SW 1271 (cell line): Measurements from ENCODE around the gene NT5DC1.

Source experiments
- DNase-seq, 2 experiments: peaks; one replicate each; lab custom pipeline; 2025; lab: John Stamatoyannopoulos, UW

The NT5DC1 gene

DNA sequence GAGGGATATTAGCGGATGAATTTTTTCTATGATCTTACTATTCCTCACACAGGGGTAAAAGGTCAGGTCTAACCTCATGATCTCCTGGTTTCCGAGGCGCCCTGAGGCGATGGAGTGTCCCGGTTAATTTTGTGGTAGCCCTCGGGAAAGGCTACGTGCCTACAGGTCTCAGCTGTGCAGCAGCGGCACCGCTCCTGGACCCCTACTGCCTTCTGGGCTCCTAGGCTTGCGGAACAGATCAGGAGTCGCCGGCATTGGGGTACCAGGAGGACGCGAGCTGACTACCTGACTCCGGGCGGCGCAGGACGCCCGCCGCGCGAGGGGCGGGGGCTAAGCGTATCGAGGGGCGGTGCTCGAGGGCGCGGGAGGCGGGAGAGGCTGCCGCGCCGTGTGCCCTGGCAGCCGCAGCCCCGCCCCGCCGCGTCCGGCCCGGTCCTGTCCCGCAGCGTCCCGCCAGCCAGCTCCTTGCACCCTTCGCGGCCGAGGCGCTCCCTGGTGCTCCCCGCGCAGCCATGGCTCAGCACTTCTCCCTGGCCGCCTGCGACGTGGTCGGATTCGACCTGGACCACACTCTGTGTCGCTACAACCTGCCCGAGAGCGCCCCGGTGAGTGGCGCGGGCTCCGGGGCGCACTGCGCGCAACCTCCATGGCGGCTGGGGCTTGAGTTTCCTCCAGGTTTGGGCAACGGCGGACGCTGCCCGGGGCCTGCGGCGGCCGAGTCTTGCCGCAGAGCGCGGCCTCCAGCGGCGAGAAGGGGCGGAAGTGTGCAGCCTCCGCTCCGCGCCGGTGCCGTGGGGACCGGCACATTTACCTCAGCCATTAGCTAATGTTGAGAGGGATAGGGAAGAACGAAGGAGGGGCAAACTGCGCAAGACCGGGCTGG is at the start of gene NT5DC1:
TSS of gene NT5DC1 (plus strand) at position 435 of the 883 bp plus-strand sequence. CDS start at position 513, 78 bp downstream.
- peak; percentile 61 to 83 for DNase-seq

DNA sequence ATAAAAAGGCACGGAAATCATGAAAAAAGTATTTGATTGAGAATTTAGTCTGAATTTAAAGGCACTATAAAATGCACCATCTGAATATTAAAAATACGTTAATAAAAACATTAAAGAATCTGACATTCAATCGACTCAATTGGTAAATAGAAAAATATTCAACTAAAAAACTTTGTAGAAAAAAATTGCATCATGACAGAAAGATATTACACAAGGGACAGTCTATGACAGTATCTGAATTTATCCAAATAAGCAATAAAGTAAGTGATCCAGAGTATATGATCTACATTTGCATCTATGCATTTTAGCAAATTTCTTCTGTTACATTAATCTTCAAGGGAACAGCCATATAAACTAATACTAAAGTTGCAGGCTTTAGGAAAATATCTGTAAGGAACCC is 49.4 kb upstream of the NT5DC1 start:
- no peak for DNase-seq

DNA sequence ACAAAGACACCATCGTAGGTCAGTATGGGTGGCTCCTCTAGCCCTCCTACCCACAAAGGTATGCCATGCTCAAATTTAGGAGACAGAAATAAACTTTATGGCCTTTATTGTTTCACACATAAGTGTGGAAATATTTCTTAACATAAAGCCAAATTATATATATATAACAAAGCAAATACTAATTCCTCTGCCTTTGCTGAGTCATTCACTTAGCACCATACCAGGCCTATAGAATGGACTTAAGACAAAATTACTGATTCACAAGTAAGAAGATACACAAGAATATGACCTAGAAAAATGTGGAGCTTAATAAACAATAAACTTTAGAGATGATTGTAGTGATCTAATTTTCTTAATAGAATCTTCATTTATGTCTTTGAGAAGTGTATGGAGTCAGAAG is 45.1 kb upstream of the NT5DC1 start:
- no peak for DNase-seq

DNA sequence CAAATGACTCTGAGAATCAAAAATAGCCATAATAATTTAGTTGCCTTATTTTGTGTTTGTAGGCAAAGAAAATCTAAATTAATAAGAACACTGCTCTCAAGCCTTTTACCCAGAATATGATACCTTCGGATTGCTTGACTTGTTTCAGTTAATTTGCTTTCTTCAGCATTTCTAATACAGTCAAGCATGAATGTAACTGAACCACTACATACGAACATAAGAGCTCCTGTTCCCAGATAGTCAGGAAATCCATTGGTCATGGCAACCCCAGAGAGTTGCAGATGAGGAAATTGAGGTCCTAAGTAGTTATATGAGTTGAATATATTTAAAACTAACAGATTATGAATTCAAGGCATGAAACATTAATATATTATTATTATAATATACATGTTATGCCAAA is 42.9 kb upstream of the NT5DC1 start:
- DNase-seq, result no peak

DNA sequence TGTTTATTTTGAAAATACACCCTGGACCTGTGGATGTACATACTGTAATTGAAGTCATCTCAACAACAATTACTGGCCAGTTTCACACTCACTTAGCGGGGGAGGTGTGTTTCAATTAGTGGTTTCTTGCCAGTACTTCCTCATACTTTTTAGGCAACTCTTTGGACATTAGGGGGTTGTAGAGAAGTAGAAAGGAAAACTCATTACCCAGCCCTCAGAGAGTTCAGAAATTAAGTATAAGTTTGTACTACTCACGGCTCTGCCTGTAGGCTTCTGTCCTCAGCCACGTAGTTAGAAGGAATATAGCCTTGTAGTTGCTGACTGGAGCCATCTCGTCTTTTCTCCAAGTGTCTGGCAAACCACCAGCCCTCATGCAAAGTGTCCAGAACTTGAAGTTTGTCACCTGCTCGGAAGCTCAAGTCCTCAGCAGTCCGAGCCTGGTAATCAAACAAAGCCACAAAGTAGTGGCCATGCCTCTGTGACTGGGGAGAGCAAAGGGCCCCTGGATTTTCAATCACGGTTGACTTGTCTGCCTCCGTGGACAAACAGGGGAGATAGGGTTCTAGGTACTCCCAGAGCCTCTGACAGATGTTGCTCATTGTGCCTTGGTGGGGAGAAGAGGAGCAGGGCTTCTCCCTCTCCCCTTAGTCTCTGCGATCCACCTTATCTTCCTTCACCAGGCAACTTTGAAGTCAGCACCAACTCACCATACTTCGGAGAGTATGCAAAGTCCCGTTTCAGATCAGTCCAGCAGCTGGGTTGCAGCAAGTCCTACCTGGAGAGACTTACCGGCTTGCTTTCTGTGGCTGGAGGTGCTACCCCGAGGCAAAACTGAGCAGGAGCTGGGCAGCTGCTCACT is 40.7 kb upstream of the NT5DC1 start:
- DNase-seq, result no peak

DNA sequence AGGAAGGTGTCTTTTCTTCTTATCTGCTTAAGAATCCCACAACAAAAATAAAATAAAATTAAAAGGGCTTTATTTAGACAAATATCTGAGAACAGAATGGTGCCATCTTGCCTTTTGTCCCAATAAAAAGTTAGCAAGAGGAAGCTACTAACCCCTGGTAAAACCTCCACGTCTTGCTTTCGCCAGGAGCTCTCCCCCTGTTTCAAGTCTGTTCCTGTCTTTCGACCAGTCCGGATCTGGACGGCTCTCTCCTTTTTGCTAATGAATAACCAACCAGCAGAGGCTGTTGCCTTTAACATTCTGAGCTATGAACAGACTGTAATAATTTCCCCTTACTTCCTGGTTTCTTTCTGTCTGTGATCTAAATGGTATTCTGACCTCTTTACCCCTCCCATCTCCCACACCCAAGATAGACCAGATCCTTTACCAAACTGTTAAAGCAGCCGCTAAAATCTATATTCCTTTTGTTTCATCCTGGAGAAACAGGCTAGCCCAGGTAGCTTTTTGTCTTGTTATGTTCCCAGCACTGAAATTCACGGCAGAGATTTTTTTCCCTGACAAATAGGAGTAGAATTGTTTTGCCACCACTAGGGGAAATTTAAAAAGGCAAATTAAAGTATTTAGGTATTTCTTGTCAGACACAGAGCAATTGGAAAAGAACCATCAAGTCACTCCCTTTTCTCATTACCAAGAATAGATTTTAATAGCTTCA is 39.9 kb upstream of the NT5DC1 start, which contains the start of gene FRK:
TSS of gene FRK (minus strand) at position 320 of the 712 bp plus-strand sequence. CDS start 580 bp downstream, outside the sequence.
- no peak for DNase-seq

DNA sequence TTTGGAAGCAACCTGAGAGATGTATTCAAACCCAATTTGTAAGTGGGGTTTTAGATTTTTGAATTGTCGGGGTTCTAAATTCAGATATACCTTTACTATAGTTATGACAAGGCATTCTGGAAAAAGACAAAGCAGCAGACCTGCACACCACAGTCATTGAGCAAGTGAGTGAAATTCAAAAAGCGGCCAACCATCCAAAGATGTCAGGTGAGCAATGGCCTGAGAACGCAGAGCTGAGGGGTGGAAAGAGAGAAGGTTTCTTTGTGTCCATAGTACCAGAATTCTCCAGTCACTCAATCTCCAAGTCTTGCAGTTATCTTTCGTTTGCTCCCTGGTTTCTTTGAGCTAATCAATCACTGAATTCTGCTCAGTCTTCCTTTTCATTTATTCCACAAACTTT is 38.2 kb upstream of the NT5DC1 start:
- DNase-seq, result no peak

DNA sequence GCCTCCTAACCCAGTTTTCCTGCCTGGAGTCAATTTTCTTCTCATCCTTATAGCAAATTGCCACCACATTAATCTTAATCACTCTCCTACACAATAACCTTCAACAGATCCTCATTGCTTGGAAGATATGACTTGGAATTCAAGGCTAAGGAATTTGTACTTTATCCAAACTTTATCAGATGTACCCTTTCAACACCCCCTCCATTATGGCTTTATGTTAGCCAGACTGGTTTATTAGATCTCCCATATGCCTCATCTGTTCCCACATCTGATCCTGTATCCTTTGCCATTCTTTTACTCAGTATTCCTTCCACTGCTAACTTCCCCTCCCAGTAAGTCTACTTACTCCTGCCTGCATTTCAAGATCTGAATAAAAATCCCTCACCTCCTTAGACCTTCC is 36.0 kb upstream of the NT5DC1 start:
- DNase-seq, result no peak

DNA sequence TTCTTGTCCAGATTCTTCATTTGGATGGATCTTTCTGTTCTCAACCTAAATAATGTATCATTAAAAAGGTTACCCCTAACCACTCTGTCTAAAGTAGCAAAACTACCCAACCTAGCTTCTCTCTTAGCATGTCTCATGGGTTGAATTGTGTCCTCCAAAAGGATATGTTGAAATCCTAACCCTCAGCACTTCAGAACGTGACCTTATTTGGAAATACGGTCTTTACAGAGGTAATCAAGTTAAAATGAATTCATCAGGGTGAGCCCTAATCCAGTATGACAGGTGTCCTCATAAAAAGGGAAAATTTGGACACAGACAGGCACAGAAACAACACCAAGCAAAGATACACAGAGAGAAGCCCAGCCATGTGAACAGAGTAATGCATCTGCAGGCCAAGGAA is 33.9 kb upstream of the NT5DC1 start:
- no peak for DNase-seq

DNA sequence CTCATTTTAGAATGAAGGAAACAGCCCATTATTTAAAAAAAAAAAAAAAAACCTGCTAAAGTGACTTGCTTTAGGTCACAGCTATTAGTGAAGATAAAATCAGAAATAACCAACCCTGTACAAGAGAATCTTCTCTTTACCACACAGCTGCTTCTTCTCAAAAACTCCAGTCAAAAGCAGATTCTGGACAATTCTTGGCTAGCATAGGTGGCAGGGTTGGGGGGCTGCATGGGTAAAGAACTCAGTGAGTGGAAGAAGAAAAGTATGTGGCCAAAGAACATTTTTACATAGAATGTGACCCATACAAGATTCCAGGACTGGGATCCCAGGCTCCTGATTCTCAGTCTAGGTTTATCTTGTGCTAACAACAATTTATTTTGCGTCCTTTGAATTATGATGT is 30.6 kb upstream of the NT5DC1 start:
- no peak for DNase-seq

DNA sequence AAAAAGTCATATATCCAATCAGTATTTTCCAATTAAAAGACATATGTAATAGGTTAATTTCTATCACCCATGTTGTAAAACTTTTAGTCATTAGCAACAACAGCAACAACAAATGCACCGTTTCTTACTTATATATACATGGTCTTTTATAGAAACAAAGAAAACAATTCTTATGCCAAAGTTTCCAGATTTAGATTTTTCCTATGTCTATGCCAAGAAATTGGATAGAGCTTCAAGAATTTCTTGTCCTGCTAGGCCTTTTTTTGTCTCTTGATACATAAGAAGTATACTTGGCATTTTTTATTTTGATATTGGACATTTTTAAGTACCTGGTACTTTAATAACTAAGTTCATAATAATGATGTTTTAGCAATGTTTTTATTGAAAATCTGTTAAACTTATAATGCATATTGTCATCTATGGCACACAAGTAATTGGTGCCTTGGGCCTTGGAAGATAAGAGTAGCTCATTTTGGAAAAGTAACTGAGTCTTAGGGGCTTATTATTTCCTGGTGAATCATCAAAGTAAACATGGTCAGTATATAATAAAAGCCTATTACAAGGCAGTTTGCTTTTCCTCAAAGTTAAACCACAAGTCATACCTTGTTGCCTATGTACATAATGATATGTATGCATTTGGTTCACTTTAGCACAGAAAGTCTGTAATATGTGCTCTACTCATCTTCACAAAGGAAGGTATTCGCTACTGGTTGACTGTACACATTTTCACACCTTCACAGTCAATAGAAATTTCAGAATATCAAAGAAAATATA is 29.9 kb upstream of the NT5DC1 start:
- DNase-seq, result no peak

DNA sequence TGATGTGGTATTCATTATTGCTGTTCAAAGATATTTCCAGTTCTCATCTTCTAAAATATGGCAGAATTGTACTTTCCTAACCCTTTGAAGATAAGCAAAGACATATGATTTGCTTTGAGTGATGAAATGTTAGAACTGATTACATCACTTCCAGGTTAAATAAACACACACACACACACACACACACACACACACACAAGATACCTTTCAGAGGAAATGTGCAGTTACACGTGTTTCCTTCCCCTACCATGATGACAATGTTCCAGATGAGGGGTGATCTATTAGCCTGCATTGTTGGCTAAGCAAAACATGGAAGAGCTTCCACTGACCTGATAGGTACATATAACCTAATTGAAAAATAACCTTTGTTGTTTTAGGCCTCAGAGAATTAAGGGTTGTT is 28.3 kb upstream of the NT5DC1 start:
- DNase-seq, result no peak

DNA sequence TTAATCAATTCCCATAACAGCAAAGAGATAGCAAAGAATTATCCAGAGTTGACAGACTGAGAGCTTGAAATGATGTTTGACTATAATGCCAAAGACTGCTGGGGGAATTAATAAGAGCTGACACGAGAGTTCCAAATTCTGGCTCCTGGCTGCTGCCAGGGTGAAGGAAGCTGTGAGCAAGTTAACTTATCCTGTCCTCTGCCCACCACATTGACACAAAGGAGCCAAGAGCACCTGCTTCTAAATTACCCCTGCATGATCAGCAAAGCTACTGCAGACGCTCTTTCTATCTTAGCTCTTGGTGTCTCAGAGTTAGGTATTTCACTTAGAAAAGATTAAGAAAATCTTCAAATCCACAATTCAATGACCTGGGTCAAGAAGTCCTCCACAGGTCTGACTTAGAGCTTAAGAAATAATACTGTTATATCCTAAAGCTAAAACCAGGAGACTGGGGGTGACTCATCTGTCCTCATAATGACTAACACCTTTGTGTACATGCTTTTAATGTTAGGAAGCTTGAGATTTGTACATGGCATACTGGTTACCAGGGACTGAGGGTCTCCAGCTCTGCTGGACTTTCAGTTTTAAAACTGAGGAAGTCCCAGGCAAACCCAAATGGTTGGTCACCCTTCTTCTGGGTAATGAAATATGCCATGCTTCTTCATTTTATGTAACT is 26.8 kb upstream of the NT5DC1 start:
- DNase-seq, result peak in 1 of 2 experiments; percentile 59

DNA sequence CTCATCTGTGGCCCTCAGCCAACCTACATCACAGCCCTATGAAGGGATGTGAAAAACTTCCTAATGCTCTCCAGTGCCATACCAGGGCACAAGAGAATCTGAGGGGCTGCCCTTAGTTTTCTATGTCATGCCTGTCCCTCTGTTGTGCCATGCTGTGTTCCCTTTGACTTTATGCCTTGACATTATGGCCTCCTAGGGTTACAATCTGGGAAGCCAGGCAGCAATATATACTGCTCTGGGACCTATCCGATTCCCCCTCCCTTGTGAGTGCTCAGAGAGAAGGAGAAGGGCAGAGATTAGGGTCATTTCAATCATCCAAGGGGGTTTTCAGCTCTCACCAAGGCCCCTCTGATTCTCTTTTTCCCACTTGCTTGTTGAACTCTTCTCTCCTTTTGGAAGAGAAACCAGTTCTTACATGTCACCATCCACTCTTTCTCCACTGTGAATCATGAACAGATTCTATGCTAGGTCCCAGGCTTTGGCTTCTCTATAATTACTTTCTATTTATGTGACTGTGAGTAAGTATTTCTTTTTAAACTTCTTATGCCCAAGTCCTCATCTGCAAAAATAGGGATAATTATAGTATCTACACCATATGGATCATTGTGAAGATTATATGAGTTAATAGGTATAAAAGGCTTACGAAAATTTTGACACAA is 25.8 kb upstream of the NT5DC1 start:
- no peak for DNase-seq

DNA sequence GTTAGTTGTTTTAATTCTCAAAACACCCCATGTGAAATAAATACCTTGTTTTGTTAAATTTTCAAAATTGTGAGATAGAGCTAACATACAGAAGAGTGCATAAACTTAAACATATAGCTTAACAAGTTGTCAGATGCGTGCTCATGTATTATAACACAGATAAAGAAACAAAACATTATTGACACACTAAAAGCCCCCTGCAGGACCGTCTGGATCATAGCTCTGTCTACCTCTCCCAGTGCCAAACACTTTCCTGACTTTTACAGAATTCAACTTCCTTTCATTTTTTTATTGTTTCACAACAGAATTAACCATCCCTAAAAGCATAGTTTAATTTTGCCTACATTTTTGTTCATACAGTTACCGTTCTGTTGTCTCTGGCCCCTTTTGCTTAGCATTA is 22.1 kb upstream of the NT5DC1 start:
- DNase-seq, result no peak

DNA sequence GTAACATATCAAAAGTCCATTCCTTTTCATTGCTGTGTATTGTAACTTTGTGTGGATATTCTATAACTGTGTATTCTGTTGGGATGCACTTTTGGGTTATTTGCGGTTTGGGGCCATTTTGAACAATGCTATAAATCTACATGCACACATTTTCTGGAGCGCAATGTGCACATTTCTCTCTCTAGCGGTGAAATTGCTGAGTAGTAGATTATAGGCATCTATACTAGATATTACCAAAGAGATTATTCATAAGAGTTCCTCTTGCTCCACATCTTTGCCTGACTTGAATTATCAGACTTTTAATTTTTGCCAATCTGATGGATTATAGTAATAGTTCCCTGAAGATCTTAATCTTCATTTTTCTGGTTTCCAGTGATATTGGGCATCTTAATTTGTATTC is 21.7 kb upstream of the NT5DC1 start:
- DNase-seq, result no peak

DNA sequence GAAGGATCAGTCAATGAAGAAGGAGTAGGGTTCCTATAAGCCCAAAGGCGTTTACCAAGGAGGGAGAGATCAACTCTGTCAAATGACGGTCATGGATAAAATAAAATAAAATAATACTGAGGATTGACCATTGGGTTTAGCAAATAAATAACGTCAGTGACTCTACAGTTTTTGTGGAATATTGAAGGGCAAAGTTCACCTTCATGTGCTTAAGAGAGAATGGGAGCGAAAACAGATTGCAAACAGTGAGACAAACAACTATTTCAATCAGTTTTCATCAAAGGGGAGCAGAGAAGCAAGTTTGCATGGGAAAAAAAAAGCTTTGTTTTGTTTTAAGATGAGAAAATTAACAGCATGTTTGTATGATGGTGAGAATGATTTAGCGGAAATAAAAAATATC is 17.6 kb upstream of the NT5DC1 start:
- DNase-seq, result no peak

DNA sequence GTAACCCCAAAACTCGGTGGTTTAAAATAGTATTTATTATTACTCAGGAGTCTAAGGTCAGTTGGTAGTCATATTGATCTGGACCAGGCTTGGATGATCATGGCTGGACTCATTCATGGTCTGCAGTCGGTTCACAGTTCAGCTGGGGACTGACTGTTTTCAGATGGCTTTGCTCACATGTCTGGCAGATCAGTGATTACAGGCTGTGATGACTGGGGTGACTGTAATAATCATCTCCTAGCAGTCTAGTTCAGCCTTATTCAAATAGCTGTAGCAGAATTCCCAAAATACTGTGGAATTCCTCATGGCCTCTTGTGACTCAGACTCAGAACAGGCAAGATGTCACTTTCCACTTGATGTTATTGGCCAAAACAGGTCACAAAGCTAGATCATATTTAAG is 16.4 kb upstream of the NT5DC1 start:
- DNase-seq, result no peak

DNA sequence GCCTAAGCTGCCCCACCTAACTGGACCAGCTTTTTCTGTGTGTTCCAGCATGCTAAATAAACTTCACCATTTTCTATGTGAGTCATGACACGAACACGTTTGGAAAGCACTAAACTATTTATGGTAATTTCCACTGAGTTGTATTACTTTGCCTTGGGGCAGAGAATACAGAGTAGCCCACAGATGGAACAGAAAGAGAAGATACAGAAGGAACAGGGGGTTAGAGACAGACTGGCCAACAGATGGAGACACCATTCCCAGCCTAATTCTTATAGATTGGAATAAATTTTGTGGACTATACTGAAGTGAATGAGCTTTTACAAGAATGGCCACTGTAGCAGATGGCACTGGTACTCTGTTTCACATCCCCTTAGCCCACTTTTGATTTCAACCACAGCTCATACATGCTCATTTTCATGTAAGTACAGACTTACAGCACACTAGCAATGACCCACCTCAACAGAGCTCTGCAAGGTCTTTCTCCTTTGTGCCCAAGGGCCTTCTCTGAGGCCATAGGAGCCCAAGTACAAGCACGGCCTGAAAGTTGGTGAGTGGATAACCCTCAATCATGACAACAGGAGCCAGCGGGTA is 13.1 kb upstream of the NT5DC1 start:
- peak in 1 of 2 experiments; percentile 8 for DNase-seq

DNA sequence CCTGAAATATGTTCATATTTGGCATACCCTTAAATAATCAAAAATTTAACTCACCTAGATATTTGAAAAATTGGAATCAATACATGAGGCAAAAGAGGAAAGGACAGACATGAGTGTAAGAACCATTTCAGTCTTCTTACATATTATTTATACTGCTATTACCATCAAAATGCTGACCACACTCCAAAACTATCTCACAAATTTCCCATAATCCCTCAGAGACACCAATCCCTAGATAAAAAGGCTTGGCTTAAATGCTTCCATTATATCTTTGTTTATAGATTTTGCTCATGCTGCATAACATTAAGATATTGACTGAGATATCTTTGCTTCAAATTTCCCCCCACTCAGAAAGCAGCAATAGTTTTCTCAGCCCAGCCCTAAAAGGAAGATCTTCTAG is 11.7 kb upstream of the NT5DC1 start:
- no peak for DNase-seq
